ENCODE data around the gene DMWD. TPM values are rescaled to one million over a fixed set of nuclear protein-coding genes. Genes with fewer than 3 reads are reported as not detected.

Gene DMWD
- total RNA-seq, 1 experiment from 2014 or later, result 86.7 TPM

- no peak overlapping the region for H3K4me3 ChIP-seq (ENCODE audit: low read depth, low read length, poor library complexity, severe bottlenecking)
- H3K27ac ChIP-seq (ENCODE audit: low read depth, low read length, poor library complexity, severe bottlenecking), result peak overlapping the region; percentile 58
- ChIA-PET CTCF (interaction anchor here (1.1 kb wide), 1 partner anchor 10 kb away, joined by 4 read pairs; no protein-coding TSS in a partner anchor), POLR2A (ENCODE audit: low non-redundant PET) (no interaction called here)
- no peaks in the 10 kb centered on the region for H3K9me3 ChIP-seq (ENCODE audit: low read depth, low read length, poor library complexity, severe bottlenecking)
- no peaks in the 10 kb centered on the region for H3K36me3 ChIP-seq (ENCODE audit: insufficient read depth, low read length, poor library complexity, severe bottlenecking)
- peaks cover 9% of the 10 kb centered on the region for H3K4me1 ChIP-seq (ENCODE audit: insufficient read depth, low read length, poor library complexity, severe bottlenecking)
- no TSS peak for BruUV-seq (replicated peaks)
- peak; percentile 61 for DNase-seq (ENCODE audit: low spot score)
- H3K27me3 ChIP-seq (replicated peaks; ENCODE audit: insufficient read depth, low read depth, low read length, poor library complexity), result no peaks in the 10 kb centered on the region
- intact Hi-C loops (cut with micrococcal nuclease; ENCODE audit: unreplicated experiment), result no loop called here
- TF ChIP-seq EZH2 (IDR thresholded peaks at IDR 0.05; ENCODE audit: borderline replicate concordance, low read depth, low read length, poor library complexity, severe bottlenecking) (no peak), CTCF (conservative IDR thresholded peaks at IDR 0.05; ENCODE audit: low read depth, low read length) (no peak)
These were observed 17.1 kb upstream of the DMWD start for GRCh38 chr19:45809643-45810159.

GRCh38 chr19:45805719-45806118, 13.1 kb upstream of the DMWD start:
- Histone ChIP-seq H3K4me3 (ENCODE audit: low read depth, low read length, poor library complexity, severe bottlenecking) (no peak overlapping the region), H3K36me3 (ENCODE audit: insufficient read depth, low read length, poor library complexity, severe bottlenecking) (no peaks in the 10 kb centered on the region), H3K27ac (ENCODE audit: low read depth, low read length, poor library complexity, severe bottlenecking) (no peak overlapping the region), H3K4me1 (ENCODE audit: insufficient read depth, low read length, poor library complexity, severe bottlenecking) (peaks cover 9% of the 10 kb centered on the region), H3K9me3 (ENCODE audit: low read depth, low read length, poor library complexity, severe bottlenecking) (no peaks in the 10 kb centered on the region), H3K27me3 (replicated peaks; ENCODE audit: insufficient read depth, low read depth, low read length, poor library complexity) (no peaks in the 10 kb centered on the region)
- no peak for DNase-seq (ENCODE audit: low spot score)
- no TSS peak for BruUV-seq (replicated peaks)
- intact Hi-C loops (cut with micrococcal nuclease; ENCODE audit: unreplicated experiment), result no loop called here
- ChIA-PET CTCF (no interaction called here), POLR2A (ENCODE audit: low non-redundant PET) (no interaction called here)
- TF ChIP-seq CTCF (conservative IDR thresholded peaks at IDR 0.05; ENCODE audit: low read depth, low read length), result no peak
- no peak for TF ChIP-seq EZH2 (IDR thresholded peaks at IDR 0.05; ENCODE audit: borderline replicate concordance, low read depth, low read length, poor library complexity, severe bottlenecking)

- Histone ChIP-seq H3K4me1 (ENCODE audit: insufficient read depth, low read length, poor library complexity, severe bottlenecking) (peaks cover 9% of the 10 kb centered on the region), H3K9me3 (ENCODE audit: low read depth, low read length, poor library complexity, severe bottlenecking) (no peaks in the 10 kb centered on the region), H3K4me3 (ENCODE audit: low read depth, low read length, poor library complexity, severe bottlenecking) (no peak overlapping the region), H3K27ac (ENCODE audit: low read depth, low read length, poor library complexity, severe bottlenecking) (no peak overlapping the region), H3K36me3 (ENCODE audit: insufficient read depth, low read length, poor library complexity, severe bottlenecking) (no peaks in the 10 kb centered on the region), H3K27me3 (replicated peaks; ENCODE audit: insufficient read depth, low read depth, low read length, poor library complexity) (no peaks in the 10 kb centered on the region)
- no TSS peak for BruUV-seq (replicated peaks)
- DNase-seq (ENCODE audit: low spot score), result no peak
- POLR2A ChIA-PET (ENCODE audit: low non-redundant PET), result interaction anchor here (0.7 kb wide), 1 partner anchor 17 kb away, joined by 3 read pairs; no protein-coding TSS in a partner anchor
- intact Hi-C loops (cut with micrococcal nuclease; ENCODE audit: unreplicated experiment), result no loop called here
- TF ChIP-seq CTCF (conservative IDR thresholded peaks at IDR 0.05; ENCODE audit: low read depth, low read length) (no peak), EZH2 (IDR thresholded peaks at IDR 0.05; ENCODE audit: borderline replicate concordance, low read depth, low read length, poor library complexity, severe bottlenecking) (no peak)
- CTCF ChIA-PET, result interaction anchor here (1.5 kb wide), 1 partner anchor 12 kb away, joined by 8 read pairs; no protein-coding TSS in a partner anchor
These were observed 12.2 kb upstream of the DMWD start for GRCh38 chr19:45804959-45805230.

Data from A673 (cell line).